HG02884 (cell line): ENCODE measurements around the gene CLDND1.
"Not testable (repeated sequence)": the region's sequence is repeated elsewhere in the genome, so short reads cannot be mapped to it uniquely, and the experiment has no call there.

Source experiments
- ATAC-seq: cut with Tn5 transposase; IDR thresholded peaks from one replicate; pipeline ENCODE4 v1.9.1; 2021; ENCODE audit warnings: mild to moderate bottlenecking, moderate library complexity; ENCODE audit not compliant: unreplicated experiment

CLDND1 gene

DNA sequence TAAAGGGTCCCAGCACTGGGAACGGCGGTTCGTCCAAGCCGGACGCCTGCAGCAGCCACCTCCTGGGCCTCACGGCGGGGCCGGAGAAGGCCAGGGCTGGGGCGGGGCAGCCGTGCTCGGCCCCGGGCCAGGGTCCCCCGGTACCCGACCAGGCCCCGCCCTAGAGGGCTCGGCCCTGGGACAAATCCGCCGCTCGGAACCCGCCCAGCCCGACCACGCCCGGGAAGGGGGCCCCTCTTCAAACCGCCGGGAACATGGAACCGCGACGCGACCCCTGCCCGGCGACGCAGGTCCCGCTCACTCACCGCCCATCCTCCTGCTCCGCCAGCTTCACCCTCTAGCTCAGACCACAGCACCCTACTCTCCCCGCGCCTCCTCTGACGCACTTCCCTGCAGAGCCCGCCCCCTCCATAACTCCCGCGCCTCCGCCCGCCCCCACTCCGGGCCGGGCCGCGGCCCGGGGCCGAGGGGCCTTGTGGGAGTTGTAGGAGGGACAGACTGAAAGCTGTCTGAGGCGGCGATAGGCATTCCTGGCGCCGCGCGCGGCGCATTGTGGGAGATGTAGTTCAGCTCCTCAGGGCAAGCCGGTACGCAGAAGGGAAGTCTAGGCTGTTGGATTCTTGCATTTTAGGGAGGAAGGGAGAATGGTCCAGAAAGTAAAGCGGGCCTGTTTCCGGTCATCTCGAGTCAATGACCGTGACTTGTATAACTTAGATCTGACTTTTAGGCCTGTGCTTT, at the start of gene CLDND1:
Gene CLDND1, minus strand, starts transcription at position 359 of the 738 bp plus-strand sequence. CDS start 1,478 bp downstream, outside the sequence.
- peak; percentile 76 for ATAC-seq

DNA sequence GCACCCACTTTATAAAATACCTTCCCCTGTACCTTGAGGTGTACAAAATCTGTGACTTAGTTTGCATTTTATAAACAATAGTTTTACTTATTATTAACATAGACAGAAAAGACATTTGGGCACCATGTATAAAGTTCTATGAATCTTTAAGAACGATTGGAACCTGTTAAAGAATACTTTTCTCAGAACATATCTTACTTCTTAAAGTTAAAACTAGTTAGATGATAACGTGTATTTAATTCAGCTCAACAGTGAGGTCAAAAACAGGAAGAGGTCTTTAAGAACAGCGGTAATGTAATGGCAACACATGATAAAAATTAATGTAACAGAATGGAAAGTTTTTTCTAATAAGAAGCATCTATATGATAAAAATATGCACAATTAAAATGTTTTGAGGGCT, 45.7 kb upstream of the CLDND1 start:
- ATAC-seq, result no peak

DNA sequence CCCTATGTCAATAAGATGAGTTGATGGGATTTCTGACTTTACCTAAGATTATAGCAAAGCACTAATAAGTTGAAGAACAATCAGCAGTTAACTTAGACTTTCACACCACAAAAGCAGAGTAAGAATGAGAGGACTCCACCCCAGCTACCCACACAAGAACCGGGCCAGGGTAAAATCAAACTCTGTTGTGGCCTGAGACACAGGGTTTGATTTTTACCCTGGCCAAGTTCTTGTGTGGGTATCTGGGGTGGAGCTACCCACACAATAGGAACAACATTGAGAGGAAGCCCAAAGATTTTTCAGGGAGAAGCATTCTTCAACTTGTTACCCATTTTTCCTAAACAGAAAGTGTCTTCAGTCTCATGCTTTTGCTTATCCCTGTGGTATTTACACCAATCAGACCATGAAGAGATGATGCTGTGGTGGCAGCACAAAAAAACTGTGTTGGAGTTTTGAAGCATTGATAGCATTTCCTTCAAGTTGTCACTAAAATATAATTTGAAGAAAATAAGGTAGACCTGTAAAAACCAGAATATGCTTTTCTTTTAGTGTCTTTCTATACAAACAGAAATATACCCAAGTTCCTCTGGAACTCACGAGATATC, 45.1 kb upstream of the CLDND1 start:
- no peak for ATAC-seq

DNA sequence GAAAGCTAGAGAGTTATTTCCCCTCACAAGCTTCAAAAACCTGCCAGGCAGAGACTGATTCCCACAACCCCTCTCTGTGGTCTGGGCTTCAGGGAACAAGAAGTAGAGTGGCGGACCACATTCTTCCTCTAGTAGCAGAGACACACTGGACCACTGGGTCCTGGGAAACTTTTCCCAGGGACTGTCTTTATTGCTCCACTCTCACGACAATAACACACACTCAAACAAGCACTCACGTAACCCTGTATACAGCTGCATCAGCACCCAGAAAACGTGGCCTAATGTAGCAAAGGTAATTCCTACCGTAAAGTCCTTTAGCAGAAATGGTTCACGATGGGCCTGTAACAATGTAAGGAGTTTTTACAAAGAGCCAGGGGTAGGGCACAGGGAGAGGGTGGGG, 43.1 kb upstream of the CLDND1 start:
- ATAC-seq, result no peak

DNA sequence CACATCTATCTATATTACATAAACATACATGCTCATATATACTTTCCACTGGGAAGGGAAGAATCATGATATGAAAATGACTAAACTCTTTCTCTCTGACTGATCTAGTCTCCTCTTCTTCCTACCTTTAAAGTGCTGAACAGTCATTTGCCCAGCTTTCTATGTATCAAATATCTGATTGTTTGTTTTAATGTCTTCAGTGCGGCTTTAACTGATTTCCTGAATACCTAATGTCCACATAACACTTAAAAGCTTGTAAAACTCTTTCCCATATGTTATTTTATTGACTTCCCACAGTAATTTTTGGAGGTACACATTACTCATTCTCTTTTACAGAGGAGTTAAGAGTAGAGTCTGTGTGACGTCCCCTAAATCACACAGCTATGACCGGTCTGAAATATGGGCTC, 42.5 kb upstream of the CLDND1 start:
- ATAC-seq, result peak; percentile 25

DNA sequence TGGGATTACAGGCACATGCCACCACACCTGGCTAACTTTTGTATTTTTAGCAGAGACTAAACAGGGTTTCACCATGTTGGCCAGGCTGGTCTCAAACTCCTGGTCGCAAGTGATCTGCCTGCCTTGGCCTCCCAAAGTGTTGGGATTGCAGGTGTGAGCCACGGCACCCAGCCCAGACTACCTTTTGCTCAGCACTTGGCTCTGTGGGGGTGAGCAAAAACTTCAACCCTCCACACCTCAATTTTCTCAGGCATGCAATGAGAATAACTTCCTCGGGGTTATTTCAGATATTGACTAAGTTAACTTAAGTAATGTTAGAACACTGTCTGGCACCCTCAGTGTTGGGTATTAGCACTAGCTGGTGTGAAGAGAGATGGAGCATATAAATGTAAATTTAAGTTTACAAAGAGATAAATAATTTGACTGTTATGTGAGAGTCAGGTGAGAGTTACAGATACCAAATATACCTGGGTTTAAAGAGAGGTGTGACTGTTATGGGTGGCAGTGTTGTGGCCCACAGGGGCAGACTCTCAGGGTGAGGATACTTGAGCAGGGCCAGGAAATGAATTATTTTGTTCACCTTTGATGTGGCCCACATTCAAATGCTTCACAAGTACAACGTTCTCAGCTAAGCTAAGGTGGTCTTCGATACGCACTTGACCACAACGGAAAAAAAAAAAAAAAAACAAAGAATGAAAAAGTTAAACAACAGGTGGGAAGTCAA, 41.7 kb upstream of the CLDND1 start:
- ATAC-seq, result peak; percentile 0

DNA sequence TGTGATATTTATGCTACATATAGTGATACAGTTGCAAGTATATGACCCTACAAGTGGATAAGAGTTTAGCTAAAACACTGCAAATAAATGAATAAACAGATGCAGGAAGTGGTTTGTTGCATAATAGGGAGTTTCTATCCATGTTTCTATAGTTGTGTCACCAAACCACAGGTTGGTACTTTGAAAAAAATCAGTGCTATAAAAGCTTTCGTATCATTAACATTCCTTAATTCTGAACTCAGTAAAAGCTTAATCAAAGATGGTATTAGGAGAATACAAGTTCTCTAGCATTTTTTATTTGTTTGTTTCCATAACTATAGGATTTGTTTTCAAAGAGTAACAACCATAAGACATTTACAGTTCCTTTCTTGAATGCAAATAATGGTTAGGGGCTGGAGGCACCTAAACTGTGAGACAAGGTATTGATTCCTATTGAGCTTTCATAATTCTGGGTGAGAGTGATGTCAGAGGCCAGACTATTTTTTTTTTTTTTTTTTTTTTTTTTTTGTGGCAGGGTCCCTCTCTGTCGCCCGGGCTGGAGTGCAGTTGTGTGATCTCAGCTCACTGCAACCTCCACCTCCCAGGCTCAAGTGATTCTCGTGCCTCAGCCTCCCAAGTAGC, 41.1 kb upstream of the CLDND1 start:
- ATAC-seq, result peak; percentile 41

DNA sequence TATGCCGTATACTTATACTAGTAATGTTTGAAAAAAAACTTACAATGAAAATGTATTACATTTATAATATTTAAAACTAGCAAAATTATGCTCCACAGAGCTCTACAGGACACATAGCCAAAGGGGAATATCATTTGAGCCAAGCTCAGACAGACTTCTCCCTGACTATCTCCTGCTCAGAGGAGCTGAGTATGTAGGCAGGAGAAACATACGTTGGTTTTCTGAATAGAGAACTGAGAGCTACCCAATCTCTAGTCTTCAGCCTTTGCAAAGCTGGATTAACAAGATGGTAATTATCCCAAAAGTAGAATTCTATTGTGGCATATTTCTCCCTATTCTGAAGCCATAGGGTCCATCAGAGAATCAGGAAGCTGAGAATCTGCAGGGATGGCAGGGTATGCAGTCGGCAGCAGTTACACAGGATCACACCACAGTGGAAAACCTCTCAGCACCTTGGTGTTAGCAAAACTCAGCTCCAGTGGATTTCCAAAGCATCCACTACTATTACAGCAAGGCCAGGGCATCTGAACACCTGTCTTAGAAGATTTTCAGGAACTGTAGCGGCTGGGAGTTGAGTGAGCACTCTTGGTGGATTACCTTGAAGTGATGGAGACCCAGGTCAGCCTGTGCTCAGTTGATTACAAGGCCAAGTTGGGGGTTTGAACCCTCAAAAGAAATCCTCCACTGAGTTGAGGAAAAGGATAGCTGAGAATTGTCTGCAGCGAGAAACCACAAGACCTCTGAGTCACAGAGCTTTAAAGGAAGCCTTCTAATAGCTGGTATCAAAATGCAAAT, 39.2 kb upstream of the CLDND1 start:
- ATAC-seq, result no peak

DNA sequence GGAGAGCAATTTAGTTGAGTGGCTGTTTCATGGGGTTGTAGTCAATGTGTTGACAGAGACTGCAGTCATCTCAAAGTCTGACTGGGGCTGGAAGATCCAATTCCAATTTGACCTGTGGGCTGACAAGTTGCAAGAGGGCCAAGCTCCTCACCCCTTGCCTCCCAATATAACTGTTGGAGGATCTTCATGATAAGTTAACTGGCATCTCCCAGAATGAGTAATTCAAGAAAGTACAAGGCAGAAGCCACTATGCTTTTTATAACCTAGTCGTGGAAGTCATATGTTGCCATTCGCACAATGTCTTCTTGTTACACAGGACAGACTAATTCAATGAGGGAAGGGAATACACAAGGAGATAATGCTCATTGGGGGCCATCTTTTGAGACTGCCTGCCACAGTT, 38.2 kb upstream of the CLDND1 start:
- no peak for ATAC-seq

DNA sequence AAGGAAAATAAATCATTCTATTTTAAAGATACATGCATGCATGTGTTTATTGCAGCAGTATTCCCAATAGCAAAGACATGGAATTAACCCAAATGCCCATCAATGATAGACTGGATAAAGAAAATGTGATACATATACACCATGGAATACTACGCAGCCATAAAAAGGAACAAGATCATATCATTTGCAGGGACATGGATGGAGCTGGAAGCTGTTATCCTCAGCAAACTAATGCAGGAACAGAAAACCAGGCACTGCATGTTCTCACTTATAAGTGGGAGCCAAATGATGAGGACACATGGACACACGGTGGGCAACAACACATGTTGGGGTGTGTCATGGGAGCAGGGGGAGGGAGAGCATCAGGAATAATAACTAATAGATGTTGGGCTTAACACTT, 37.1 kb upstream of the CLDND1 start:
- ATAC-seq, result not testable (repeated sequence)

DNA sequence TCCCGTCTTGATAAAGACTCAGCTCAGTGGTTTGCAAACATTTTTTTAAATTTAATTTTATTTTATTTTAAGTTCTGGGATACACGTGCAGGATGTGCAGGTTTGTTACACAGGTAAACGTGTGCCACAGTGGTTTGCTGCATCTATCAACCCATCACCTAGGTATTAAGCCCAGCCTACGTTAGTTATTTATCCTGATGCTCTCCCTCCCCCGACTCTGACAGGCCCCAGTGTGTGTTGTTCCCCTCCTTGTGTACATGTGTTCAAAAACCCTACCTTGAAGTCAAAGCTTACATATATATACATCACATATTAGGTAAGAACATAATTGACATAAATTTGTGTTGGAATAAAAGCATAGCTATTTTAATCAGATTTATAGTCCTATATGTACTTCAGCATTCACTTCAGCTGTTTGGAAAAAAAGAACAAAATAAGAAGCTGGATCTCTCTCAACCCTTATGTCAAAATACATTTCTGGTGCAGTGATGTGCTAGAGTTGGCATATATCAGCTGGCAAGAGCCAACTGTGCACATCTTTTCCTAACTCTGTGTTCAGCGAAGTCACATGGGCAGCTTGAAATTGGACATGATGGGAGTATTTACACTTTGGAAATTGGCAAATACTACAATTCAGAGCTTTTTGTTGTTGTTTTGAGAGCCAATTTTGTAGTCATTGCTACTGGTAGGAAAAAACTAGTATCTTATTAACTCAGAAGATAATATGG, 35.6 kb upstream of the CLDND1 start:
- ATAC-seq, result no peak

DNA sequence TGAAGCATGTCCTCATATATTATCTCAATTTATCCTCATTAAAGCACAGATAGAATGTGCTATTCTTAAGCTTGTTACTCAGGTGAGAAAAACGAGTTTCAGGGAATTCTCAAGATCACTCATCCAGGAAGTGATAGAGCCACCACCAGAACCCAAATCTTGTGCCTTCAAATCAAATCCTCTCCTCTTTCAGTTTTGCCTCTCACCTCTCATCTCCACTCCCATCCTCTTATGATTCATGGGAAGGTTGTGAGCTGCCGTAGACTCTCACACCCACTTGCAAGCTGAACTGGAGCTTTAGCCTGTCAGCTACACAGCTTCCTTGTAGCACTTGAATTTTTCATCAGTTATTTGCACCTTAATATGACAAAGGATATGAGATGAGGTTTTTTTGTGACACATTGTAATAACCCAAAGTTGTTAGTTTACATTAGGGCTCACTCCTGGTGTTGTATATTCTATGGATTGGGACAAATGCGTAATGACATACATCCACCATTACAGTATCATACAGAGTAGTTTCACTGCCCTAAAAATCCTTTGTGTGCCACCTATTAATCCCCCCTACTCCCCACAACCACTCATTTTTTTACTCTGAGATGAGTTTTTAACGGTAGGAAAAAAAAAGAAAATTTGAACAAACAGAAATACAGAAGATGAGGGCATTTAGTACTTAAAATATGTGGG, 34.8 kb upstream of the CLDND1 start:
- no peak for ATAC-seq

DNA sequence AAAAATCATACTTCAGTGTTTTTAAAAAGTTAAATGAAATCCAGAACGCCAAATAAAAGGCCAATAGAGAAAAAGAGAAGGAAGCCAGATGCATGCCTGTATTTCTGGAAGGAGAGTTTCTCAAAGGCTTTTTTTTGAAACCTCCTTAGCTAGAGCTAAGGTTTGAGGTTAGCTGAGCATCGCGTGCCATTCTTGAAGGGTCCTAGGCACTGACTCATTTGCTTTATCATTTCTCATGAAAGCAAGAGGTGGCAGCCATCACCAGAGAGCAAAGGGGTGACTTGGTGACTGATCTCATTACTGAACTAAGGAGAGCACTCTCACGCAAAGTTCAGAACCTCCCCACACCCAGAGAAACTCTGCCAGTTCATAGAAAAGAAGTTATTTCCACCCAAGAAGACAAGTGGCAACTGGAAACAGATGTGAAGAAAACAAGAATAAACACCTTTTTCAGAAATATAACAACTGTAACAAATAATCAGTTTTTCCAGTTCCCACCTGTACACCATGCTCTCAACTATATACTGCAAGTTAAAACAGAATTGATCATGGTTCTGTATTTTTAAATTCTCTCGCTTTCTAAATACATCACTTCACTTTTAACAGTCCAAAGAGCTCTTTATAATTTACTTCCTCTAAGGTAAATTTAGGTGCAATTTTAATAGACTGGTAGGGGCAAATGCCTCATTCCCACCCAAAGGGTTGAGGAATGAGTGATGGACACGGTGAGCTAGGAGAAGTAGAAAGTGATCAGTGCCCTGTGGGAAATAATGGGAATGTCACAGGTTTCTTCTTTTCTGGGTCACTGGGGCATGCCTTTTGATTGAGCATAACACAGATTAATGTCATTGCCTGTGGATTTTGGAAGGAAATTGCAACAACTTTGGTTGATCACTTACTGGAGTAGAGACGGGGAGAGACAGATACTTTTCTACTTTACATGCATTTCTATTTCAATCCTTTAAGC, 33.7 kb upstream of the CLDND1 start:
- peak; percentile 78 for ATAC-seq

DNA sequence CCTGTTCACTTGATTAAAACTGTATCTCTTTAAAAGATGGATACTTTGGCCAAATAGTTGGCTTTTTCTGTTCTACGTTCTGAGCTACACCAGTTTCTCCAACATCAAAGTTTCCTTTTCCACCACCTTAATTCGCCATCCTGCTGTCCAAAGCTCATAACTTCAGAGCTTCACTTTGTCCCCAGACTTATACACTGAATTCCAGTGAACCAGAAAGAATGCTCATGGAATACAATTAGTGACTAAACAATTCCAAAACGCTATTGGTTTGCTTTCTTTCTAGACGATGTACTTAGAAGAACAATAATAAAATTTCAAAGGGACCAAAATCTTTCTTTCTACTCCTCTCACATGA, 32.3 kb upstream of the CLDND1 start:
- no peak for ATAC-seq

DNA sequence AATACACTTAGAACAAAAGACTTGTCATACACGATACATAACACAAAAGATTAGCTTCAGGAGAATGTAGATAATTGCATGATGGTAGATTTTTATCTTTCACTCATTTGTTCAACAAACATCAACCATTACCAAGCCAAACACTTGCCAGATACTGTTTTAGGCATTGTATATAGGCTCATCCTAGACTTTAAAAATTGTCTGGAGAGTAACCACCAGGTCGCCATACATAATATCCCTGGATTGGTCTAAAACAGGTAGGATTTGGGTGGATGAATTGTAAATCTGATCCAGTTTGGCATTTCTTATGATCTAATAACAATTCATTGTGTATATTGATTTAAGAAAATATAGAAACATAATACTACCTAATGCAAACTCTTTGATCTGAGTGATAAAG, 31.9 kb upstream of the CLDND1 start:
- no peak for ATAC-seq

DNA sequence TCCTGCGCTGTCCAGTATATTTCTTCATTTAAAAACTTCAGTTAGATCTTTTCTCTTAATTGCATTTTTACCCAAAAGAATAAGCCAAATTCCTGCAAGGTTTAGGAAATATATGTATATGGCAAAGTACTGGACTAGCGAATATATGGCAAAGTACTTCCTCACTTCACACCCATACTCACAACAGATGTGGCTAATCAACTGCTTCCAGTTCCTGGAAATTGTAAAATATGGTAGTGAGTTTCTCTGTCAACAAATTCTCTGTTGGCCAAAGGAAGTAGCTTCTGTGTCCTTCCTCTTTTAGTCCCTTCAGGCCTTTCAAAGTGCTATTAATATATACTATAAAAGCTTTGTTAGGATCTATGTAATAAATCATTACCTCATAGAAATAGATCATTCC, 31.1 kb upstream of the CLDND1 start:
- ATAC-seq, result no peak

DNA sequence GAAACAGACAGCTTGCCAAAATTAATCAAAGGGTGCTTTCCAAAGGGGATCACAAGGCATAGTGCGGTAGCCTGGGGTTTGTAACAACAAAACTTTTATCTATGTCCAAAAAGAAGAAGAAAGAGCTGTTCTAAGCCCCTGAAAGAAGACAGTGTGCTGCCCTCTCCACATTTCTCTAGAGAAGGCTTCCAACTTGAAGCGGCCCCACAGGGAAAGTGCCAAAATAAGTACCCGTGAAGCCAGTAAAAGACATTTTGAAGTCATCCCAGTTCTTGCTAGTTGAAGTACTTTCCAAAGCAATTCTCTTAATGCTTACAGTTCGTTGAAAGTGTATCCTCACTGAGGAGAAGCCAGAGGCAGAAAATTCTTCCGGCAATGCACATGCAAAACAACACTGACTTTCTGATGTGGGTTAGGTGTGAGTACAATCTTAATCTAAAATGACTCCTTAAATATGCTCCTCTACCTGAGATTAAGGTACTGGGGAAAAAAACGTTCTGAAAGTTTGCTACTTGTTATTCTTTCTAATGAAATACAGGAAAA, 30.4 kb upstream of the CLDND1 start:
- no peak for ATAC-seq
